HG03558 (cell line): ENCODE results near the gene ZNF324.

Experiments
- ATAC-seq: cut with Tn5 transposase; IDR thresholded peaks from one replicate; pipeline ENCODE4 v1.9.1; 2021; ENCODE audit warnings: moderate number of reproducible peaks; ENCODE audit not compliant: unreplicated experiment; ENCODE audit errors: extremely low read depth

Gene ZNF324

DNA sequence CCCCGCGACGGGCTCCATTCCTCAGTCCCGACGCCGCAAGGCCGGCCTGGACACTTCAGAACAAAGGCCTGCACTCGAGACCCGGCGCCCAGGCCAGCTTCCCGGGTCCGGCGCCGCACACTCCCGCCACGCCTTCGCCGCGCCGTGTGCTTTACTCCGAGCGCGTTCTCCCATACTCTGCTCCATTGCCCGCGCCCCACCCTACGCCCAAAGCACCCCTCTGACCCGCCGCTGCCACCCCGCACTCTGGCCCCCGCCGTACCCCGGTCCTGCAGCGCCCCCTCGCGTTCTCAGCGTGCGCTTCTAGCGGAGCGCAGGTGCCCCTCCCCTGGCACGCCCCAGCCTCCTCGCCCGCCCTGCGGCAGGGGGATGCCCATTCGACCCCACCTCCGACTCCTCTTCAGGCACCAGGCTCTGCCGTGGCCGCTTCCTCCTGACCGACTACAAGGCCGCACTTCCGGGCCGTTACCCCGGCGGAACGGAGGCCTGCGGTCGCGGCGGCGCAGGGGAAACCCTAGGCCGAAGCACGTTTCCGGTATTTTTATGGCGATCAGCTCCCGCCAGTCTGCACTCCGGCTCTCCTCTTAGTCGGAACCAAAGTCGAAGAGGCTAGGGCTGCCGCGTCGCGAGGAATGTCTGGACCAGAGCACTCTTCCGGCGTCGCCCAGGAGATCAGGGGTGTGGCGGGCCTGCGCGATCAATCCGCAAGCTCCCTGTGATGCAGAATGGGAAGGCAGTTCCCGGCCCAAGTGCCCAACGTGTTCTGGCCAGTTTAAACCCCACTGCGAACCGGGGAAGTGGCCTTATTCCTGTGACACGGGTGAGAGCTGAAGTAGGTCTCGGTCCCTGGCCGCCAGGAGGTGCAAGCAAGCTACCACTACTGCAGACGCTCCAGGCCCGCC is 52.7 kb downstream of the ZNF324 start, which contains the start of gene ZBTB45:
Gene ZBTB45 (minus strand): TSS at position 456 of the 902 bp plus-strand sequence. CDS start 2,137 bp downstream, outside the sequence.
- peak; percentile 63 for ATAC-seq

DNA sequence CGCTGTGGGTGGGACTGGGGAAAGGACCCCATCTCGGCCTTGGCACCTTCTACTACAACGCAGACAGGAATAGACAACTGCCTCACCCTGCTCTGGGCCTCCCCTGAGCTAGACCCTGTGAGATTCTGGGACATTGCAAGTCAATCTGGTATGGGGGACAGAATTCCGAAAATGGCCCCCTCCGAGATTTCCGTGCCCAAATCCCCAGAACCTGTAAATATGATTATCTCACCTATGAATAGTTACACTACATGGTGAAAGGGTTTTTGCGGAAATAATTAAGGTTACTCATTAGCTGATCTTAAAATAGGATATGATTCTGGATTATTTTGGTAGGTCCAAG is 53.3 kb downstream of the ZNF324 start:
- no peak for ATAC-seq

DNA sequence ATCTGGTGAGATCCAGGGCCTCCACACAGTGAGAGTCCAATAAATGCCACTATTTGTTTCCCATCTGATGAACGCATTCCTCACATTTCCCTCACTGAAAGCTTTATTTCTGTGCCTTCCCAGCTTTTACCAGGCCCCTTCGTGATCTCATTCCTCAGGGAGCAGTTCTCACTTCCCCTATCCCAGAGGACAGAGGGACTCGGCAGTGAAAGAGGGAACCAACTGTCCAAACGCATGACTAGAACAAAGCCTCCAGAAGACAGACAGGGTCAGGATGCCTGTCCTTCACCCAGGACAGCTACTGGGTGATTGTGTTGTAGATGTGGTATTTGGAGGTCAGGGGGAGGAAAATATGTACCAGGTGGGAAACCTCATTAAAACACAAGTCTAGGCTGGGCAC is 54.8 kb downstream of the ZNF324 start:
- ATAC-seq = no peak

DNA sequence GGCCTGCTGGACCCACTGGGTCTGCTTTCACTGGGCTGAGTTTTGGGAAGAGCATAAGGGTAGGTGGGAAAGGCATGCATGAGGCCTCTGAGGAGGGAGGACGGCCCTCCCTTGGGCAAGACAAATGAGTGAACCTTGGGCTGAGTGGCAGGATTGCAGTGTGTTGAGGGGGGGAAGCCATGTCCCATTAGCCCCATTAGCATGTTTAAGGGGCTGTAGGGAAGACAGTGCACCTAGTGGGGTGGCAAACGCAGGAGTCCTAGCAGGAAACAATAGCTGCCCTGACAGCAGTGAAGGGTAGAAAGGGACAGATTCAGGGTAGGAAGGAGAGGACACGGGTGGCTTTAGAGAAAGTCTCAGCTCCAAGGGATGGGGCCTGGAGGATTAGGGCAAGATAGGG is 55.8 kb downstream of the ZNF324 start:
- ATAC-seq = no peak
